GM12873 (cell line): ENCODE measurements around the gene ATP9A.

ENCODE experiments used
- CTCF ChIP-seq: IDR thresholded peaks from 2 replicates; pipeline ENCODE4 v1.5.1; 2012; ENCODE audit warnings: low read depth, mild to moderate bottlenecking, moderate library complexity, low read length, control low read depth; ENCODE audit not compliant: insufficient read depth; ENCODE audit errors: missing control alignments

The ATP9A gene

GRCh38 chr20:51695574-51696303 lies 72.5 kb downstream of the ATP9A start:
- TF ChIP-seq CTCF: no peak

GRCh38 chr20:51692806-51693400 lies 75.3 kb downstream of the ATP9A start:
- no peak for TF ChIP-seq CTCF

- TF ChIP-seq CTCF: no peak
Measured at GRCh38 chr20:51691703-51692102, 76.5 kb downstream of the ATP9A start.

- TF ChIP-seq CTCF: no peak
Measured at GRCh38 chr20:51688600-51689244, 79.5 kb downstream of the ATP9A start.

GRCh38 chr20:51687630-51688029 lies 80.6 kb downstream of the ATP9A start:
- TF ChIP-seq CTCF: no peak

- no peak for TF ChIP-seq CTCF
Measured at GRCh38 chr20:51687108-51687507, 81.1 kb downstream of the ATP9A start.

- TF ChIP-seq CTCF: no peak
Measured at GRCh38 chr20:51680067-51680749, 88.0 kb downstream of the ATP9A start.
